HepG2 (cell line): ENCODE measurements around the gene STC2. TPM values are rescaled to one million over a fixed set of nuclear protein-coding genes. Genes with fewer than 3 reads are reported as not detected.

Experiments used
- ARID4A ChIP-seq: sonication (generic); formaldehyde crosslinking; IDR thresholded peaks from 2 replicates; pipeline ENCODE4 v1.5.0; 2020; ENCODE audit warnings: mild to moderate bottlenecking, missing genetic modification reagents, borderline replicate concordance
- ATF5 ChIP-seq: sonication (generic); formaldehyde crosslinking; IDR thresholded peaks from 2 replicates; pipeline ENCODE4 v1.4.0; 2020; ENCODE audit warnings: mild to moderate bottlenecking, low read depth, missing genetic modification reagents
- FOXK2 ChIP-seq: fragments of 450-650 bp; IDR thresholded peaks from 2 replicates; pipeline ENCODE4 v1.6.1; 2016
- FUBP1 ChIP-seq: sonication (generic); formaldehyde crosslinking; IDR thresholded peaks from 2 replicates; pipeline ENCODE4 v1.5.1; 2020; ENCODE audit warnings: missing genetic modification reagents, mild to moderate bottlenecking, borderline replicate concordance
- GPBP1L1 ChIP-seq: sonication (generic); formaldehyde crosslinking; IDR thresholded peaks from 2 replicates; pipeline ENCODE4 v1.5.0; 2020; ENCODE audit warnings: mild to moderate bottlenecking, missing genetic modification reagents
- MAFF ChIP-seq: IDR thresholded peaks from 2 replicates; pipeline ENCODE4 v1.6.1; 2011; ENCODE audit warnings: low read depth, low read length, improper control_type of control experiment
- NFE2 ChIP-seq: sonication (generic); formaldehyde crosslinking; IDR thresholded peaks from 2 replicates; pipeline ENCODE4 v1.4.0; 2020; ENCODE audit warnings: missing genetic modification reagents
- SIN3B ChIP-seq: fragments of 150-350 bp; IDR thresholded peaks from 2 replicates; pipeline ENCODE4 v1.6.1; 2014; ENCODE audit warnings: low read length
- SOX6 ChIP-seq, 2 experiments: fragments of 450-650 bp in 1 of 2; sonication (generic) in 1 of 2; formaldehyde crosslinking in 1 of 2; IDR thresholded peaks; 2 replicates each; pipeline versions ENCODE4 v1.4.0 to v1.6.1; 2017 to 2020; ENCODE audit warnings: antibody characterized with exemption in 1 of 2, mild to moderate bottlenecking in 1 of 2, missing genetic modification reagents in 1 of 2
- ZNF124 ChIP-seq: sonication (generic); formaldehyde crosslinking; IDR thresholded peaks from 2 replicates; pipeline ENCODE4 v1.4.0; 2020; ENCODE audit warnings: missing genetic modification reagents
- ZNF143 ChIP-seq: sonication (generic); formaldehyde crosslinking; IDR thresholded peaks from 2 replicates; pipeline ENCODE4 v1.4.0; 2020; ENCODE audit warnings: missing genetic modification reagents
- ZSCAN12 ChIP-seq: sonication (generic); formaldehyde crosslinking; IDR thresholded peaks from 2 replicates; pipeline ENCODE4 v1.9.0; 2021; ENCODE audit warnings: mild to moderate bottlenecking, missing genetic modification reagents
- polyA plus RNA-seq, 8 experiments: library from polyadenylated mRNA; depleted of rRNA in 3 of 8; stranded (reverse) in 7 of 8; unstranded in 1 of 8; fragments of >200 nt; fragmentation: Illumina TruSeq in 4 of 8; extraction: Trizol in 4 of 8; gene quantifications; 2 replicates each; pipeline versions ENCODE4 v1.2.1 to v1.2.3, GENCODE V29; 2011 to 2016; ENCODE audit warnings: low read depth in 4 of 8, missing spikeins in 1 of 8, mixed read lengths in 1 of 8; ENCODE audit not compliant: insufficient read depth in 1 of 8
- total RNA-seq, 5 experiments: library from RNA; depleted of rRNA; stranded (reverse); fragments of >200 nt; fragmentation: Illumina TruSeq; extraction: Trizol; gene quantifications; 2 replicates each; pipeline ENCODE4 v1.2.3, GENCODE V29; 2016; ENCODE audit warnings: low read depth in 1 of 5
- TF ChIP-seq, protein P1 (sequence below): sonication (generic); formaldehyde crosslinking; IDR thresholded peaks from 2 replicates; pipeline ENCODE4 v1.8.1; 2023; ENCODE audit warnings: mild to moderate bottlenecking, missing genetic modification reagents
- TF ChIP-seq, protein P2 (sequence below): sonication (generic); formaldehyde crosslinking; IDR thresholded peaks from 2 replicates; pipeline ENCODE4 v1.5.1; 2020; ENCODE audit warnings: missing genetic modification reagents, mild to moderate bottlenecking, borderline replicate concordance

The STC2 gene
- total and polyA plus RNA-seq, 2 of the 13 experiments (the other 11 are each of a cell fraction or from before 2014, with no cell fraction given), result 27.1 to 69.2 TPM

DNA sequence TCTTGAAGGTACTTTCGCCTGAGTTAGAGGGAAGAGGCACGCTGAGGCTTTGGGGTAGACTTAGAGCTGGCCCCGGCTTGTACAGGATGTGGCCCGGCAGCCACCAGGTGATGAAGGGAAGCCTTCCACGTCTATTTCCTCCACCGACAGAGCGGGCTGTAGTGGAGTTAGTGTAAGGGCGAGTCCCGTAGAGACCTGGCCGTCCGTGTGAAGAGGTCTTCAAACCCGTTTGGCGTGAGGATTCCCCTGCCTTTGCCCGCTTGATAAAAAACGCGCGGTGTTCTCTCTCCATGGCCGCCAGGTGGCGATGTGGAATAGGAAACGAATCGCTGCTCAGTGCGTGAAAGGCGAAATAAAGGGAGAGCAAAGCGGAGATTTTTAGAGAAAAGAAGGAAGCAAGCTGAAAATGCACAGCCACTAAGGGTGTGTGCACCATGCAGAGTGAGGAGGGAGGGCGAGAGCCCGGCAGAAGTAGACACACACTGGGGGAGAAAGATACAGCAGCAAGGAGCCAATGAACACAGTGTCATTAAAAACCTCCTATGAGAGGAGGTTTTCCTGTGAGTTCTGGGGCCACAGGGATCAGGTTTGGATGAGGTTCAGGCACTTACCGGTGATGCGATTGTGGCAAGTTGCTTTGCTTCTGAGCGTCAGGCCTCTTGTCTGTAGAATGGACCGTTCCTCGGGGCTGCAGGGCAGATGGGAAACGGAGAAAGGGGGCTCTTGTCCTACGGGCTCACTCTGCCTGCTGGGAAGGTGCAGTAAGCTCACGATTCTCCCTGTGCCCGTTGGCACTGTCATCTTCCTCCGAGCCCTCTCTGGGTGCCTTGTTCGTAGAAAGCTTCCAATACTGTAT, 34.2 kb downstream of the STC2 start (continued):
- TF ChIP-seq ARID4A (CRISPR knock-in tag), result no peak; the same call in 1 of the 2 replicates
- TF ChIP-seq ZNF143 (CRISPR knock-in tag), result no peak
- no peak for TF ChIP-seq FUBP1
- TF ChIP-seq ZSCAN12 (CRISPR knock-in tag), result no peak
- no peak for TF ChIP-seq SOX6 (IDR thresholded peaks at IDR 0.05)
- no peak for TF ChIP-seq SOX6 (CRISPR knock-in tag; IDR thresholded peaks at IDR 0.05)
- TF ChIP-seq SIN3B, result no peak
- TF ChIP-seq, protein P1, sequence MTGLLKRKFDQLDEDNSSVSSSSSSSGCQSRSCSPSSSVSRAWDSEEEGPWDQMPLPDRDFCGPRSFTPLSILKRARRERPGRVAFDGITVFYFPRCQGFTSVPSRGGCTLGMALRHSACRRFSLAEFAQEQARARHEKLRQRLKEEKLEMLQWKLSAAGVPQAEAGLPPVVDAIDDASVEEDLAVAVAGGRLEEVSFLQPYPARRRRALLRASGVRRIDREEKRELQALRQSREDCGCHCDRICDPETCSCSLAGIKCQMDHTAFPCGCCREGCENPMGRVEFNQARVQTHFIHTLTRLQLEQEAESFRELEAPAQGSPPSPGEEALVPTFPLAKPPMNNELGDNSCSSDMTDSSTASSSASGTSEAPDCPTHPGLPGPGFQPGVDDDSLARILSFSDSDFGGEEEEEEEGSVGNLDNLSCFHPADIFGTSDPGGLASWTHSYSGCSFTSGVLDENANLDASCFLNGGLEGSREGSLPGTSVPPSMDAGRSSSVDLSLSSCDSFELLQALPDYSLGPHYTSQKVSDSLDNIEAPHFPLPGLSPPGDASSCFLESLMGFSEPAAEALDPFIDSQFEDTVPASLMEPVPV, result no peak
- TF ChIP-seq MAFF, result no peak
- no peak for TF ChIP-seq NFE2 (CRISPR knock-in tag)
- no peak for TF ChIP-seq ATF5 (CRISPR knock-in tag)
- peak; percentile 13; the same call in 1 of the 2 replicates for TF ChIP-seq ZNF124 (CRISPR knock-in tag)
- no peak for TF ChIP-seq FOXK2
- TF ChIP-seq, protein P2, sequence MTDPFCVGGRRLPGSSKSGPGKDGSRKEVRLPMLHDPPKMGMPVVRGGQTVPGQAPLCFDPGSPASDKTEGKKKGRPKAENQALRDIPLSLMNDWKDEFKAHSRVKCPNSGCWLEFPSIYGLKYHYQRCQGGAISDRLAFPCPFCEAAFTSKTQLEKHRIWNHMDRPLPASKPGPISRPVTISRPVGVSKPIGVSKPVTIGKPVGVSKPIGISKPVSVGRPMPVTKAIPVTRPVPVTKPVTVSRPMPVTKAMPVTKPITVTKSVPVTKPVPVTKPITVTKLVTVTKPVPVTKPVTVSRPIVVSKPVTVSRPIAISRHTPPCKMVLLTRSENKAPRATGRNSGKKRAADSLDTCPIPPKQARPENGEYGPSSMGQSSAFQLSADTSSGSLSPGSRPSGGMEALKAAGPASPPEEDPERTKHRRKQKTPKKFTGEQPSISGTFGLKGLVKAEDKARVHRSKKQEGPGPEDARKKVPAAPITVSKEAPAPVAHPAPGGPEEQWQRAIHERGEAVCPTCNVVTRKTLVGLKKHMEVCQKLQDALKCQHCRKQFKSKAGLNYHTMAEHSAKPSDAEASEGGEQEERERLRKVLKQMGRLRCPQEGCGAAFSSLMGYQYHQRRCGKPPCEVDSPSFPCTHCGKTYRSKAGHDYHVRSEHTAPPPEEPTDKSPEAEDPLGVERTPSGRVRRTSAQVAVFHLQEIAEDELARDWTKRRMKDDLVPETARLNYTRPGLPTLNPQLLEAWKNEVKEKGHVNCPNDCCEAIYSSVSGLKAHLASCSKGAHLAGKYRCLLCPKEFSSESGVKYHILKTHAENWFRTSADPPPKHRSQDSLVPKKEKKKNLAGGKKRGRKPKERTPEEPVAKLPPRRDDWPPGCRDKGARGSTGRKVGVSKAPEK (CRISPR knock-in tag), result no peak; the same call in 1 of the 2 replicates
- TF ChIP-seq GPBP1L1 (CRISPR knock-in tag), result no peak
